Liver (tissue), 9 donors: Measurements from ENCODE around the gene ZSCAN16. TPM values are rescaled to one million over a fixed set of nuclear protein-coding genes. Genes with fewer than 3 reads are reported as not detected.

Source experiments
- DNase-seq: peaks from one replicate; pipeline ENCODE4 v3.0.0-alpha.2; 2017; ENCODE audit warnings: low spot score
- H3K27ac ChIP-seq, 2 donors: one replicate each; pipeline ENCODE4 v1.7.0; 2013; ENCODE audit warnings: inconsistent platforms in 2 of 2, low read length in 2 of 2, control low read depth in 1 of 2, low read depth in 1 of 2, mild to moderate bottlenecking in 1 of 2
- H3K27me3 ChIP-seq, 4 donors: one replicate each; pipeline versions ENCODE4 v1.6.1 to v1.7.0; 2013; ENCODE audit warnings: low read length in 3 of 4, inconsistent platforms in 1 of 4, mild to moderate bottlenecking in 1 of 4, moderate library complexity in 1 of 4; ENCODE audit not compliant: control insufficient read depth in 4 of 4, insufficient read depth in 4 of 4
- H3K36me3 ChIP-seq, 4 donors: one replicate each; pipeline versions ENCODE4 v1.6.1 to v1.7.0; 2013; ENCODE audit warnings: low read length in 3 of 4, mild to moderate bottlenecking in 3 of 4, low read depth in 1 of 4, moderate library complexity in 1 of 4; ENCODE audit not compliant: control insufficient read depth in 4 of 4, insufficient read depth in 3 of 4
- H3K4me1 ChIP-seq, 4 donors: one replicate each; pipeline versions ENCODE4 v1.6.1 to v1.7.0; 2013; ENCODE audit warnings: low read length in 3 of 4, mild to moderate bottlenecking in 3 of 4, moderate library complexity in 1 of 4; ENCODE audit not compliant: control insufficient read depth in 4 of 4, insufficient read depth in 4 of 4
- H3K4me3 ChIP-seq, 3 donors: one replicate each; pipeline versions ENCODE4 v1.6.1 to v1.7.0; 2013; ENCODE audit warnings: low read length in 3 of 3, control low read depth in 1 of 3, low read depth in 1 of 3, mild to moderate bottlenecking in 1 of 3
- H3K9ac ChIP-seq, 2 donors: one replicate each; pipeline ENCODE4 v1.7.0; 2013; ENCODE audit warnings: low read length in 2 of 2, mild to moderate bottlenecking in 2 of 2, moderate library complexity in 2 of 2, control low read depth in 1 of 2, low read depth in 1 of 2
- H3K9me3 ChIP-seq, 4 donors: one replicate each; pipeline versions ENCODE4 v1.6.1 to v1.7.0; 2013; ENCODE audit warnings: low read length in 3 of 4; ENCODE audit not compliant: control insufficient read depth in 4 of 4
- EGR1 ChIP-seq, 2 donors: IDR thresholded peaks; 2 replicates each; pipeline ENCODE4 v1.6.1; 2016 to 2018; ENCODE audit warnings: antibody characterized with exemption in 2 of 2, low read depth in 2 of 2
- FOXA1 ChIP-seq: IDR thresholded peaks from 2 replicates; pipeline ENCODE4 v1.6.1; 2016; ENCODE audit warnings: antibody characterized with exemption
- FOXA2 ChIP-seq: IDR thresholded peaks from 2 replicates; pipeline ENCODE4 v1.6.1; 2016; ENCODE audit warnings: antibody characterized with exemption
- GABPA ChIP-seq, 2 donors: IDR thresholded peaks in 1 of 2; conservative IDR thresholded peaks in 1 of 2; 2 replicates each; pipeline ENCODE4 v1.6.1; 2016; ENCODE audit warnings: antibody characterized with exemption in 2 of 2, mild to moderate bottlenecking in 1 of 2, moderate library complexity in 1 of 2
- HNF4G ChIP-seq: IDR thresholded peaks from 2 replicates; pipeline ENCODE4 v1.6.1; 2016; ENCODE audit warnings: antibody characterized with exemption
- NR2F2 ChIP-seq: IDR thresholded peaks from 2 replicates; pipeline ENCODE4 v1.6.1; 2016; ENCODE audit warnings: antibody characterized with exemption
- RAD21 ChIP-seq, 2 donors: IDR thresholded peaks; 2 replicates each; pipeline ENCODE4 v1.6.1; 2016; ENCODE audit warnings: antibody characterized with exemption in 2 of 2, mild to moderate bottlenecking in 2 of 2
- TAF1 ChIP-seq: conservative IDR thresholded peaks from 2 replicates; pipeline ENCODE4 v1.6.1; 2016; ENCODE audit warnings: antibody characterized with exemption, mild to moderate bottlenecking
- YY1 ChIP-seq: IDR thresholded peaks from 2 replicates; pipeline ENCODE4 v1.6.1; 2016; ENCODE audit warnings: antibody characterized with exemption, mild to moderate bottlenecking
- ZBTB33 ChIP-seq: IDR thresholded peaks from 2 replicates; pipeline ENCODE4 v1.6.1; 2016; ENCODE audit warnings: antibody characterized with exemption
- WGBS: extraction: QIAGEN DNeasy Blood & Tissue Kit; methylation state at CpG from one replicate; pipeline ENCODE4 v1.1.7; 2013; 5-methylcytosine and 5-hydroxymethylcytosine counted together
- polyA plus RNA-seq, 2 donors: library from polyadenylated mRNA; stranded (reverse) in 1 of 2; unstranded in 1 of 2; fragments of 200-250 nt in 1 of 2; fragments of >200 nt in 1 of 2; fragmentation: Nextera tagmentation in 1 of 2; extraction: Ambion mirVana in 1 of 2; gene quantifications; one replicate each; pipeline versions ENCODE4 v1.2.1 to v1.2.3, GENCODE V29; 2013 to 2015
- total RNA-seq, 2 donors: library from RNA; depleted of rRNA; stranded (reverse); fragments of >200 nt; gene quantifications; one replicate each; pipeline ENCODE4 v1.2.3, GENCODE V29; 2014
- TF ChIP-seq, protein P1 (sequence below): IDR thresholded peaks from 2 replicates; pipeline ENCODE4 v1.6.1; 2016; ENCODE audit warnings: antibody characterized with exemption, mild to moderate bottlenecking
- TF ChIP-seq, protein P2 (sequence below): fragments of 150-350 bp; IDR thresholded peaks from 2 replicates; pipeline ENCODE4 v1.5.1; 2017; ENCODE audit warnings: improper control_type of control experiment, low read depth, low read length; ENCODE audit not compliant: missing input control
- donor health status: healthy.
- donor health status: healthy.
- donor health status: healthy.
- donor health status: healthy.
- donor health status: healthy.

The ZSCAN16 gene
- total and polyA plus RNA-seq, 4 donors: 1.5 to 3.5 (median 2.7) TPM

DNA sequence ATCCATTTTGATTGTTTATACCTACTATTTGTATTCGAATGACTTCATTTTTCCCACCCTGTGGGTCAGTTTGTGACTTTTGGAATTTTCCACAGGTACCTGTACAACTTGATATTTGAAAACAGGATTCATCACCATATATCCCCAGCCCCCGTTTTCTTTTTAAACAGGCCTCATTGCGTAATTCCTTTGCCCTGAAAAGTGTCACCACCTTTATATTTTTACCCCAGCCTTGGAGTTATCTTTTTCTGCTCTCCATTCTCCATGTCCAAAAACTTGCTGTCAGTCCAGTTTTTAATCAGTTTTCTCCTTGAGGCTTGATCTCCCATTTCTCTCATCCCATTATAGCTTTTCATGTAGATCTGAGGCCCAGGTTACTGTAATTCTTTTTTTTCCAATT lies 33.9 kb downstream of the ZSCAN16 start (continued):
- TF ChIP-seq, protein P1, sequence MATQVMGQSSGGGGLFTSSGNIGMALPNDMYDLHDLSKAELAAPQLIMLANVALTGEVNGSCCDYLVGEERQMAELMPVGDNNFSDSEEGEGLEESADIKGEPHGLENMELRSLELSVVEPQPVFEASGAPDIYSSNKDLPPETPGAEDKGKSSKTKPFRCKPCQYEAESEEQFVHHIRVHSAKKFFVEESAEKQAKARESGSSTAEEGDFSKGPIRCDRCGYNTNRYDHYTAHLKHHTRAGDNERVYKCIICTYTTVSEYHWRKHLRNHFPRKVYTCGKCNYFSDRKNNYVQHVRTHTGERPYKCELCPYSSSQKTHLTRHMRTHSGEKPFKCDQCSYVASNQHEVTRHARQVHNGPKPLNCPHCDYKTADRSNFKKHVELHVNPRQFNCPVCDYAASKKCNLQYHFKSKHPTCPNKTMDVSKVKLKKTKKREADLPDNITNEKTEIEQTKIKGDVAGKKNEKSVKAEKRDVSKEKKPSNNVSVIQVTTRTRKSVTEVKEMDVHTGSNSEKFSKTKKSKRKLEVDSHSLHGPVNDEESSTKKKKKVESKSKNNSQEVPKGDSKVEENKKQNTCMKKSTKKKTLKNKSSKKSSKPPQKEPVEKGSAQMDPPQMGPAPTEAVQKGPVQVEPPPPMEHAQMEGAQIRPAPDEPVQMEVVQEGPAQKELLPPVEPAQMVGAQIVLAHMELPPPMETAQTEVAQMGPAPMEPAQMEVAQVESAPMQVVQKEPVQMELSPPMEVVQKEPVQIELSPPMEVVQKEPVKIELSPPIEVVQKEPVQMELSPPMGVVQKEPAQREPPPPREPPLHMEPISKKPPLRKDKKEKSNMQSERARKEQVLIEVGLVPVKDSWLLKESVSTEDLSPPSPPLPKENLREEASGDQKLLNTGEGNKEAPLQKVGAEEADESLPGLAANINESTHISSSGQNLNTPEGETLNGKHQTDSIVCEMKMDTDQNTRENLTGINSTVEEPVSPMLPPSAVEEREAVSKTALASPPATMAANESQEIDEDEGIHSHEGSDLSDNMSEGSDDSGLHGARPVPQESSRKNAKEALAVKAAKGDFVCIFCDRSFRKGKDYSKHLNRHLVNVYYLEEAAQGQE: no peak

- WGBS: 96% methylated on average over 4 of the region's 4 CpGs
- Histone ChIP-seq H3K27me3 (no peaks in the 10 kb centered on the region), H3K4me3 (no peak overlapping the region), H3K27ac (no peak overlapping the region), H3K4me1 (peaks cover 0 to 7% (median 5%) of the 10 kb centered on the region in 4 donors), H3K36me3 (peaks cover 4 to 24% (median 18%) of the 10 kb centered on the region in 4 donors), H3K9me3 (peaks cover 0 to 2% (median under 1%) of the 10 kb centered on the region in 4 donors), H3K9ac (no peak overlapping the region)
- no peak for DNase-seq
- TF ChIP-seq YY1: no peak
- TF ChIP-seq, protein P2, sequence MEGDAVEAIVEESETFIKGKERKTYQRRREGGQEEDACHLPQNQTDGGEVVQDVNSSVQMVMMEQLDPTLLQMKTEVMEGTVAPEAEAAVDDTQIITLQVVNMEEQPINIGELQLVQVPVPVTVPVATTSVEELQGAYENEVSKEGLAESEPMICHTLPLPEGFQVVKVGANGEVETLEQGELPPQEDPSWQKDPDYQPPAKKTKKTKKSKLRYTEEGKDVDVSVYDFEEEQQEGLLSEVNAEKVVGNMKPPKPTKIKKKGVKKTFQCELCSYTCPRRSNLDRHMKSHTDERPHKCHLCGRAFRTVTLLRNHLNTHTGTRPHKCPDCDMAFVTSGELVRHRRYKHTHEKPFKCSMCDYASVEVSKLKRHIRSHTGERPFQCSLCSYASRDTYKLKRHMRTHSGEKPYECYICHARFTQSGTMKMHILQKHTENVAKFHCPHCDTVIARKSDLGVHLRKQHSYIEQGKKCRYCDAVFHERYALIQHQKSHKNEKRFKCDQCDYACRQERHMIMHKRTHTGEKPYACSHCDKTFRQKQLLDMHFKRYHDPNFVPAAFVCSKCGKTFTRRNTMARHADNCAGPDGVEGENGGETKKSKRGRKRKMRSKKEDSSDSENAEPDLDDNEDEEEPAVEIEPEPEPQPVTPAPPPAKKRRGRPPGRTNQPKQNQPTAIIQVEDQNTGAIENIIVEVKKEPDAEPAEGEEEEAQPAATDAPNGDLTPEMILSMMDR: no peak
- no peak for TF ChIP-seq RAD21 (IDR thresholded peaks at IDR 0.05)
- TF ChIP-seq, protein P1: no peak
- no peak for TF ChIP-seq FOXA2
- TF ChIP-seq GABPA (IDR thresholded peaks at IDR 0.05 in 1 of 2, conservative IDR thresholded peaks at IDR 0.05 in 1 of 2): no peak
- no peak for TF ChIP-seq ZBTB33
- no peak for TF ChIP-seq NR2F2
- no peak for TF ChIP-seq HNF4G
- TF ChIP-seq TAF1: no peak
- no peak for TF ChIP-seq EGR1 (IDR thresholded peaks at IDR 0.05; ENCODE audit: low read depth in 2 of 2)
- TF ChIP-seq FOXA1: no peak
Observed at GRCh38 chr6:28159029-28159607, 34.7 kb downstream of the ZSCAN16 start.
